Uterus (tissue), 2 donors: Measurements from ENCODE around the gene HCN1.

Experiments used
- POLR2A ChIP-seq, 2 donors: fragments of 450-650 bp; IDR thresholded peaks; one replicate each; pipeline ENCODE4 v1.6.1; 2016; ENCODE audit warnings: antibody characterized with exemption in 2 of 2, mild to moderate bottlenecking in 1 of 2, moderate library complexity in 1 of 2
- TF ChIP-seq, protein P1 (sequence below), 4 experiments: fragments of 200-600 bp in 2 of 4; fragments of 450-650 bp in 2 of 4; sonication (generic) in 2 of 4; IDR thresholded peaks; one replicate each; pipeline ENCODE4 v1.5.1; 2016 to 2019; ENCODE audit warnings: antibody characterized with exemption in 4 of 4, mild to moderate bottlenecking in 2 of 4, moderate library complexity in 1 of 4

DNA sequence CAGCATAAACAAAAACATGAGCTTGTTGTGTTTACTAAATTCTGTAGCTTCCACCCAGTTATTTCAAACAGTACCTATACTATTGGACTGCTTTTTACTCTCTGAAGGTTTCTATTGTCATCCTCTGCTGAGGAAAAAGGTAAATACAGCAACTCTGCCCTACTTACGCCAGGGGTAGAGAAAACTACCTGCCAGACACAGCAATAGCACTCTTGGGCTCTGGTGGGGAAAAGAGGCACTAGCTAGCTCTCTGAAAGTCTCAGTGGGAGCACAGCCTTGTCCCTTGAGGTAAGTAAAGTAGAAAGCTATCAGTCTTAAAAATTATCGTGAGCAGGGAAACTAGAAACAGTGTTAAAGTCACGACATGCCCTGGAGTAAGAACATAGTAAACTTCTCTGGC, 3.7 kb downstream of the HCN1 start:
- TF ChIP-seq, protein P1, sequence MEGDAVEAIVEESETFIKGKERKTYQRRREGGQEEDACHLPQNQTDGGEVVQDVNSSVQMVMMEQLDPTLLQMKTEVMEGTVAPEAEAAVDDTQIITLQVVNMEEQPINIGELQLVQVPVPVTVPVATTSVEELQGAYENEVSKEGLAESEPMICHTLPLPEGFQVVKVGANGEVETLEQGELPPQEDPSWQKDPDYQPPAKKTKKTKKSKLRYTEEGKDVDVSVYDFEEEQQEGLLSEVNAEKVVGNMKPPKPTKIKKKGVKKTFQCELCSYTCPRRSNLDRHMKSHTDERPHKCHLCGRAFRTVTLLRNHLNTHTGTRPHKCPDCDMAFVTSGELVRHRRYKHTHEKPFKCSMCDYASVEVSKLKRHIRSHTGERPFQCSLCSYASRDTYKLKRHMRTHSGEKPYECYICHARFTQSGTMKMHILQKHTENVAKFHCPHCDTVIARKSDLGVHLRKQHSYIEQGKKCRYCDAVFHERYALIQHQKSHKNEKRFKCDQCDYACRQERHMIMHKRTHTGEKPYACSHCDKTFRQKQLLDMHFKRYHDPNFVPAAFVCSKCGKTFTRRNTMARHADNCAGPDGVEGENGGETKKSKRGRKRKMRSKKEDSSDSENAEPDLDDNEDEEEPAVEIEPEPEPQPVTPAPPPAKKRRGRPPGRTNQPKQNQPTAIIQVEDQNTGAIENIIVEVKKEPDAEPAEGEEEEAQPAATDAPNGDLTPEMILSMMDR (IDR thresholded peaks at IDR 0.05), result no peak
- TF ChIP-seq POLR2A (IDR thresholded peaks at IDR 0.05), result no peak
